GM18498 (cell line): ENCODE measurements around the gene TCF7L1.
"Not testable (repeated sequence)": the region's sequence is repeated elsewhere in the genome, so short reads cannot be mapped to it uniquely, and the experiment has no call there.

Experiments
- ATAC-seq: cut with Tn5 transposase; IDR thresholded peaks from one replicate; pipeline ENCODE4 v1.9.1; 2021; ENCODE audit warnings: mild to moderate bottlenecking, moderate library complexity; ENCODE audit not compliant: unreplicated experiment

Gene TCF7L1

GRCh38 chr2:85132834-85133637 lies at the start of gene TCF7L1:
TSS of gene TCF7L1 (plus strand) at chr2:85133392. CDS start at chr2:85133685, 293 bp downstream.
- peak; percentile 42 for ATAC-seq

- ATAC-seq, result no peak
Observed at GRCh38 chr2:85085563-85085962, 47.6 kb upstream of the TCF7L1 start.

GRCh38 chr2:85087541-85087940 lies 45.7 kb upstream of the TCF7L1 start:
- ATAC-seq, result no peak

DNA sequence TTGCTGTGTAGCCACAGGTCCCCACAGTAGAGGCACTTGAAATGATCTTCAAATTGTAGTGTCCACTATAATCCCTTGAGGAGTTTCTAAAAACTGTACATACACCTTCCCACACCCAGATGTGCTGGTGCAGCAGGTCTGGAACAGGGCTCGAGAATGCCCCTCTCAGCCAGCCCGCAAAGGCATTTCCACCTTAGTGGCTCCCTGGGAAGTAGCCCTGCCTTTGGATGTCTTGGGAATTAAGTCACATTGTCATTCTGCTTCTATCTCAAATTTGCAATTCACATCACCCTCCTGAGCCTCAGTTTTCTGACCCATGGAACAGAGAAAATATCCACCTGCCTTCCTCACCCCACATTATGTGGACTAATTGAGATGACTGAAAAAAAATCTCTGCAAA lies 44.3 kb upstream of the TCF7L1 start:
- ATAC-seq, result no peak

DNA sequence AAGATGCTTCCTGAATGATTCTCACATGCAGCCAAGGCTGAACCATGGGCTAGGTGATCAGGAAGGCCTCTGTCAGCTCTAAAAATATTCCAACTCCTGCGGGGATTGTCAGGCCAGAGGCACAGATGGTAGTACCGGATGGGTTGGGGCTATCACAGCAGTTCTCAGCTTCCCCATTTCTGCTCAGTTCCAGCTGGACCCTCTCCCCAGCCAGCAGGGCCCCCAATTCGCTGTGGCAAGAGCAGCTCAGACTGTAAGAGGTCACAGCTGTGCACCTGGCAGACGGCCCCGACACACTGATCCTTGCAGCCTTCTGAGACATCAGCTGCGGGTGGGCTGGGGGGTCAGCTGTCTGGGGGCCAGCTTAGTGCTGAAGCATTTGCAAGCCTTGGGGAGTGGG lies 43.6 kb upstream of the TCF7L1 start:
- ATAC-seq, result no peak

DNA sequence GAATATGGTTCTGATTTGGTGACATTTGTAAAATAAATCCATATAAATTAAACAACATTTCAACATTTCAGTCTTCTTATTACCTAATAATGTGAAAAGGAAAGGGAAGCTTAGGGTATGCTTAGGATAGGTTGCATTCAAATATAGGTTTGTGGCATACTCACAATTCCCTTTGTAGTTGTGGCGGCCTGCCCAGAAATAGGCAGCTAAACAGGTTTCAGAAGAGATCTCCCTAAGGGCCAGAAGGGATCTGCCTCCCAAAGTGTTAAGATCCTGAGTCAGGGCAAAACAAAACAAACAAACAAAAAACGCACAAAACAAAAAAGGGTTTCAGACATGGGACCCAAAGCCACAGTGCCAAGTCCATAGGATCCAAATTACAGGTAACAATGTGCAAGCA lies 41.4 kb upstream of the TCF7L1 start:
- no peak for ATAC-seq

DNA sequence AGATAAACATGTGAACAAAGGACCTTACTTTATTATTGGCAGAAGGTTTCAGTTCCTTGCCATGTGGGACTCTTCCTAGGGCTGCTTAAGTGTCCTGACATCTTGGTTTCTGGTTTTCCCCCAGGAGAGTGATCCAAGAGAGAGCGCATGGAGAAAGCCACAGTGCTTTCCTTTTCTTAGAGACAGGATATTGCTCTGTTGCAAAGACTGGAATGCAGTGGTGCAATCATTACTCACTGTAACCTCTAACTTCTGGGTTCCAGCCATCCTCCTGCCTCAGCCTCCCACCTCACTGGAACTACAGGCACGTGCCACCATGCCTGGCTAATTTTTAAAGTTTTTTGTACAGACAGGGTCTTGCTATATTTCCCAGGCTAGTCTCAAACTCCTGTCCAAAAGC lies 38.1 kb upstream of the TCF7L1 start:
- ATAC-seq, result no peak

DNA sequence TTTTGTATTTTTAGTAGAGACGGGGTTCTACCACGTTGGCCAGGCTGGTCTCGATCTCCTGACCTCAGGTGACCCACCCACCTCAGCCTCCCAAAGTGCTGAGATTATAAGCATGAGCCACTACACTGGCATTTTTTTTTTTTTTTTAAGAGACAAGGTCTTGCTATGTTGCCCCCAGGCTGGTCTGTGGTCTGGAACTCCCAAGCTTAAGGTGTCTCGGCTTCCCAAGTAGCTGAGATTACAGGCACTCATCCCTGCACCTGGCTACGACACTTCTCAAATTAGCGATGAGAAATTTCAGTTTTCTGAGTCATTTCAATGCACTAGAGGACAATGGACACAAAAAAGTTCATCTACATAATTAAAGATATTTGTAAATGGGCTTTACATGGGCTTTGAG lies 36.6 kb upstream of the TCF7L1 start:
- no peak for ATAC-seq

DNA sequence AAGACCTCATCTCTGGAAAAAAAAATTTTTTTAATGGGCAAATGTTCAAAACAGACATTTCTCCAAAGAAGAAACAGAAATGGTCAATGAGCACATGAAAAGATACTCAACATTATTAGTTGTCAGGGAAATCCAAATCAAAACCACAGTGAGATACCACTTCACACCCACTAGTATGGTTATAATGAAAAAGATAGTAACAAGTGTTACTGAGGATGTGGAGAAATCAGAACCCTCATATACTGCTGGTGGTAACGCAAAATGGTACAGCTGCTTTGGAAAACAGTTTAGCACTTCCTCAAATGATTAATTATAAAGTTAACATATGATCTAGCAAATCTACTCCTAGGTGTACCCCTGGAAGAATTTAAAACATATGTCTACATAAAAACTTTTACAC lies 29.0 kb upstream of the TCF7L1 start:
- no peak for ATAC-seq

DNA sequence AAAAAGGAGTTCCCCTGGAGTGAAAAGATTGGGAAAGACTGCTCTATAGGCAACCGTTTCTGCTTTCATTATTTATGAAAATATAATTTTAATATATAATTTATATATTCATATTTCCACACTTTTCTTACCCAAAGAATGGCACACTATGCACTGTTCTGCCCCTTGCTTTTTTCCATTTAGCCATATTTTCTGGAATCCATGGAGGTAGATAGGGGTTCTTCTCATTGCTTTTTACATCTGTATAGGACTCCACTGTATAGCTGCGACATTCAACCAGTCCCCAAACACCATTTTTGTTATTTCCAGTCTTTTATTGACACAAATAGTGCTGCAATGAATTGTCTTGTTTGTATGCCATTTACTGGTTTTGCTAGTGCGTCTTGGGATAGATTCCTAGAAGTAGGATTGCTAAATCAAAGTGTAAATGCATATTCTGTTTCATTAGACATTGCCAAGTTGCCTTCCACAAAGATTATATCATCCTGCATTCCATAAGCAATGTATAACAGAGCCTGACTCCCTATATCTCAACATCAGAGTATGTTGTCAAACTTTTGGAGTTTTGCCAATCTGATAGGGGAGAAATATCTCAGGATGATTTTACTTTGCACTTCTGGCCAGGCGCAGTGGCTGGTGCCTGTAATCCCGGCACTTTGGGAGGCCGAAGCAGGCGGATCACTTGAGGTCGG lies 26.6 kb upstream of the TCF7L1 start:
- no peak for ATAC-seq

GRCh38 chr2:85110991-85111560 lies 22.1 kb upstream of the TCF7L1 start:
- no peak for ATAC-seq

DNA sequence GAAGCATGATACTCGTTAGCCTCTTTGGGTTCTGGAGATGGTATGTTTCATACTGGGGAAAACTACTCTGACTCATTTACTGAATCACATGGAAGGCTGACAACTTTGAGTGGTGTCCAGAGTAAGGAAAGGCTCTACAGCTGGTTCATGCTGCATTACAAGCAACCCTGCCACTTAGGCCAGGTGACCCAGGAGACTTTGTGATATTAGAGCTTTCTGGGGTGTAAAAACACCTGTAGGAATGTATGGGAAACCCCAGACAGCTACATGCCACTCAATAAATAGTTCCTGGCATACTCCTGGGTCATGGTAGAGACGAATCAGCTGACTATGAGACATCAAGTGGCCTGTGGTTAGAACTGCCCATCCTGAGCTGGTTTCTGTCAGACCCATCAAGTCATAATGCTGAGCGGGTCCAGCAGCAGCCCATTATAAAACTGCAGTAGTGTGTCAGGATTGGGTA lies 21.3 kb upstream of the TCF7L1 start:
- no peak for ATAC-seq

GRCh38 chr2:85112906-85113625 lies 20.1 kb upstream of the TCF7L1 start:
- no peak for ATAC-seq

GRCh38 chr2:85114586-85115330 lies 18.4 kb upstream of the TCF7L1 start:
- ATAC-seq, result no peak

DNA sequence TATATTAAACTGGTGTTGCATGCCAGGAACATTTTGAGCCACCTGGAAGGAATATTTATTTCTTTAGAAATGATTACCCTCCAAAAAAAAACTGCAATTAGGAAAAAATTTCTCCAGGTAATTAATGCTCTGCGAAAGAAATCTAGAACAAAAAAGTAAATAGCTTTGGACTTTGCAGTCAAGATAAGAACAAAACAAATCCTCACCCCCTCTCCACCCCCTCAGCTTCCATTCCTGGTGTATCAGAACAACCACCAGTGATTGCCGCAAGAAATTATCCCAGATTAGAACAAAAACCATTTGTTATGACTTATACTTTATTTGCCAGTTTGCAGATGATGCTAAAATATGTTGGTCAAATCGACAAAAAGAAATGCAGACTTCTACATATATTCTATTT lies 17.0 kb upstream of the TCF7L1 start:
- ATAC-seq, result no peak

DNA sequence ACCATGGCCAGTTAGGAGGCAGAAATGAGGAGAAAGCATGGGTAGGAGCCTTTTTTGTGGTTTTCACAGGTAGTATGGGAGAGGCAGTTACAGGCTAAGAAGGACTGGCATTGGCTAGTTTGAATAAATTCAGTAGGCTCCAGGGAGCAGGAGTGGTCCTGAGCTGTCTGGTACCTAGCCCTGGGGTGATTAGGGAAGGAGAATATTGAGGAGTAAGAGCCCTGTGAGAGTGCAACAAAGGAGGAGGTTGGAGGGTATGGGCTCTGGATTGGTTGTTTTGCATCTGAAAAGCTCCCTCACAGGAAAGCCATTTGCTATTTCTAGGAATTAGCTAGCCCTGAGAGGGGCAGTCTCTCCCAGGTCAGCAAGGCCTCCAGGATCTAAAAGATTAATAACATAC lies 13.3 kb upstream of the TCF7L1 start:
- no peak for ATAC-seq

DNA sequence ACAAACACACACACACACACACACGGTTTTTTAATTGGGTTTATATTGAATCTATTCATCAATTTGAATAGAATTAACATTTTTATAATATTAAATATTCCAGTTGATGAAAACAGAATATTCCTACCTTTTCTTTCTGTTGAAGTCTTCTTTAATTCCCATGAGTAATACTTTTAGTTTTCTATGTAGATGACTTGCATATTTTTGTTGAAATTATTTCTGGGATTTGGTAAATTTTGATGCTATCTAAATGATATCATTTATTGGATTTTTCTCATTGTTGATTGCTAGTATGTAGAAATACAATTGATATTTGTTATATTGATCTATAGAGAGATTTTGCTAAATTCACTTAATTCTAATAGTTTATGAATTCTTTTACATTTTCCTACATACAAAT lies 12.8 kb upstream of the TCF7L1 start:
- ATAC-seq, result no peak

GRCh38 chr2:85126462-85126861 lies 6.7 kb upstream of the TCF7L1 start:
- ATAC-seq, result not testable (repeated sequence)

DNA sequence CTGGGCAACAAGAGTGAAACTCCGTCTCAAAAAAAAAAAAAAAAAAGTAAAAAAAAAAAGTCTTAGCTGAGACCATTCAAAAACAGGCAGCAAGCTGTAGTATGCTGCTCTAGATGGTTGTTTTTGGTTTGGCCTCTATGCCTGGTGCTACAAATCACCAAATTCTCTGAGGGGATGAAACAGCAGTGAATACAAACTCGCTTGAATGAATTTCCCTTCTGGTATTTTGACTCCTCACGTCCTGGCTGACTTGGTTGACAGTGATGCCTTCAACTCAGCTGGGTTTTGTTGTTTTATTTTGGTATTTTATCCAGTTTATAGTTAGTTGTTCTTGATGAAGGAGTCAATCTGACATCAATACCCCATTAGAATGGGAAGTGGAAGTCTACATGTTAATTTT lies 3.3 kb upstream of the TCF7L1 start:
- ATAC-seq, result no peak

DNA sequence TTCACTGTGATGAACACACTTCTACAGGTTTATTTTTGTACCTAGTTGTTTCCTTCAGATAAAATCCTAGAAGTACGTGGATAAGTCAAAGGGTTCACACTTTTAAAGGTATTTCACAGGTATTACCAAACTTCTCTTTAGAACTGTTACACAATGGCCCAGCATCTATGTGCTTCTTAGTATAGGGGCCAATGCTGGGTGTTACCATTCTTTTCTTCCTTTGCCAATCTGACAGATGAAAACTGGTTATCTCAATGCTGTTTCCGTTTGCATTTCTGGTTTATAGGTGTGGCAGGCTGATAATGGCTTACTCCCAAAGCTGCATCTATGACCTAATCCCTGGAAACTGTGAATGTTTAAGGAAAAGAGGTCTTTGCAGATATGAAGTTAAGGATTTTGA lies 2.8 kb upstream of the TCF7L1 start:
- ATAC-seq, result no peak

DNA sequence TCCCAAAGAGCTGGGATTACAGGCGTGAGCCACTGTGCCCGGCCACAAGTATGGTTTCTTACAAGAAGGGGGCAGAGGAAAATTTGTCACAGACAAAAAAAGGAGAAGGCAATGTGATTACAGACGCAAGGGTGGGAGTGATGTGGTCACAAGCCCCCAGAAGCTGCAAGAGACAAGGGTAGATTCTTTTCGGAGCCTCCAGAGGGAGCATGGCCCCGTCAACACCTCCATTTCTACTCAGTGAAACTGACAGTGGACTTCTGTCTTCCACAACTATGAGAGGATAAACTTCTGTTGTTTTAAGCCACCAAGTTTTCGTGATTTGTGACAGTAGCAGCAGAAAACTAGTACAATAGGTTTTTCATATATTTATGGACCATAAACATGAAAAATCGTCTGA lies 2.1 kb upstream of the TCF7L1 start:
- no peak for ATAC-seq
